ENCODE data around the gene PRKCH. TPM values are rescaled to one million over a fixed set of nuclear protein-coding genes. Genes with fewer than 3 reads are reported as not detected.

Gene PRKCH
- total RNA-seq, 1 experiment from 2014 or later, result 6.8 TPM

- no peak for DNase-seq
- H3K27me3 ChIP-seq, result no peaks in the 10 kb centered on the region
Measured at GRCh38 chr14:61495809-61496208, 174.4 kb downstream of the PRKCH start.

DNA sequence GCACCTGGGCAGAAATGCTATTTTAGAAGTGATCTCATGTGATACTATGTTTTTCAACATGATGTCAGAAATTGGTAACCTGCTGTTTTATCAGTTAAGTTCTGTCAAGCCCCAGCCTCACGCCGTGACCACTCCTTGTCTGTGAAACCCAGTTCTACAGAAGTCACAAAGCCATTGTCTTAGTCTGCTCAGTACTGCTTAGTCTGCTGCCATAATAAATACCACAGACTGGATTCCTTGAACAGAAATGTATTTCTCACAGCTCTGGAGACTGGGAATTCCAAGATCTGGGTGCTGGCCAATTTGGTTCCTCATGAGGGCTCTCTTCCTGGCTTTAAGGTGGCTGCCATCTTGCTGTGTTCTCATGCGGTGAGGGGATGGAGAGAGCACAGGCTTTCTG is 176.9 kb downstream of the PRKCH start:
- no peak for DNase-seq
- no peaks in the 10 kb centered on the region for H3K36me3 ChIP-seq
- no peaks in the 10 kb centered on the region for H3K9me3 ChIP-seq (replicated peaks)
- no peak overlapping the region for H3K4me3 ChIP-seq
- no peaks in the 10 kb centered on the region for H3K27me3 ChIP-seq
- no peak overlapping the region for H3K27ac ChIP-seq
- H3K4me1 ChIP-seq, result no peaks in the 10 kb centered on the region

More at GRCh38 chr14:61495809-61496208, 174.4 kb downstream of the PRKCH start:
- H3K4me3 ChIP-seq, result no peak overlapping the region
- H3K27ac ChIP-seq, result no peak overlapping the region
- H3K4me1 ChIP-seq, result 0 out of 2 replicates have a peak, but pooled peaks cover 3% of the 10 kb centered on the region
- H3K36me3 ChIP-seq, result no peaks in the 10 kb centered on the region
- no peaks in the 10 kb centered on the region for H3K9me3 ChIP-seq (replicated peaks)

DNA sequence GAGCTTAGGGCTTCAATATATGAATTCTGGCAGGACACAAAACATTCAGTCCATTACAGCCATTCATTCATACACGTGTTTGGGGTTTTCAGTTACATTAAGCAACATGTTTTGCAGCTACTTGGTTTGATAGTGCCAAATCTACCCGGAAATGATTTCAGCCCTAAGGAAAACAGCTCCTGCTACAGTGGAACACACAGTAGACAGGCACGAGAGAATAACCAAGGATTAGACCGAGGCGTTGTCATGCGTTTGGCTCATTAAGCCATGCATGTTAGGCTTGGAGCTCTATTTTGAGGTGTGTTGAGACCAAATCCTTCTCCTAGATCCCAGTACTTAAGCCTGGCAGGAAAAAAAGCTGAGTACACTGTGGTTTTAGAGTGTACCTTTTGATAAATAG is 177.4 kb downstream of the PRKCH start:
- DNase-seq, result no peak
- Histone ChIP-seq H3K4me3 (no peak overlapping the region), H3K27me3 (no peaks in the 10 kb centered on the region), H3K36me3 (no peaks in the 10 kb centered on the region), H3K27ac (no peak overlapping the region), H3K9me3 (replicated peaks) (no peaks in the 10 kb centered on the region), H3K4me1 (no peaks in the 10 kb centered on the region)

DNA sequence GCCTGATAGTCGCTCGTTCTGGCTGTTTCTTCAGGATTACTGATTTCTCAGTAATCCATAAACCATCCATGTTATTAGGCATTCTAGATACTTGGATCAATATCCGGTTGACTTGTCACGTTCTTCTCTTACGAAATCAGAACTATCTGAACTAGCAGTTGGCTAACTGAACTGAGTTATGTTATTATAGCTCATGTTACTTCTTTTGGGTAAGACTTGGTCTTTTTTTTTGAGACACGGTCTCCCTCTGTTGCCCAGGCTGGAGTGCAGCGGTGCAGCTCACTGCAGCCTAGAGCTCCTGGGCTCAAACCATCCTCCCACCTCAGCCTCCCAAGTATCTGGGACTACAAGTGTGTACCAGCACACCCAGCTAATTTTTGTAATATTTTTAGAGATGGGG is 178.6 kb downstream of the PRKCH start:
- Histone ChIP-seq H3K9me3 (replicated peaks) (no peaks in the 10 kb centered on the region), H3K27ac (no peak overlapping the region), H3K4me3 (no peak overlapping the region), H3K36me3 (no peaks in the 10 kb centered on the region), H3K27me3 (no peaks in the 10 kb centered on the region), H3K4me1 (no peaks in the 10 kb centered on the region)
- DNase-seq, result no peak

DNA sequence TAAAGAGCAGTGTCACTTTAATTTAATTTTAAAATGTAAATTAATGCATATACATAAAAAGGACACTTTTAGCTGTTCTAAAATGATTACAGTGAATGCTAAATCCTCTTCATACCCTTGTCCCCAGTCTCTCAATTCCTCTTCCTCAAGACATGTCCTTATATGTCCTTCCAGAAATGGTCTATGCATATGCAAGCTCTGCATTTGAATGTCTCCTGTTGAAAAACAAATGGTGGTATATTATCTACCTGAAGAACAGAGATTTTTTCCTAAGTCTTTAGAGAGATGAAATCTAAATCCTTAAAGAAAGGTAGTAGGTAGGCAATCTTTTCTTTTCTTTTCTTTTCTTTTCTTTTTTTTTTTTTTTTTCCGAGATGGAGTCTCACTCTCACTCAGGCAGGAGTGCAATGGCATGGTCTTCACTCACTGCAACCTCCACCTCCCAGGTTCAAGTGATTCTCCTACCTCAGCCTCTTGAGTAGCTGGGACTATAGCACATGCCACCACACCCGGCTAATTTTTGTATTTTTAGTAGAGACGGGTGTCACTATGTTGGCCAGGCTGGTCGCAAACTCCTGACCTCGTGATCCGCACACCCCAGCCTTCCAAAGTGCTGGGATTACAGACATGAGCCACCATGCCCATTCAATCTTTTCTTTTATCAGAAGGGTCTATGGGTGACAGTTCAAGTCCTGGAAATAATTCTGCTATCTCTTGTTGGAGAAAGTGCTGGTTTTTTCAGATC is 180.5 kb downstream of the PRKCH start:
- Histone ChIP-seq H3K36me3 (no peaks in the 10 kb centered on the region), H3K4me1 (no peaks in the 10 kb centered on the region), H3K9me3 (replicated peaks) (no peaks in the 10 kb centered on the region), H3K4me3 (no peak overlapping the region), H3K27ac (no peak overlapping the region), H3K27me3 (no peaks in the 10 kb centered on the region)
- no peak for DNase-seq

- no peaks in the 10 kb centered on the region for H3K36me3 ChIP-seq
- H3K27ac ChIP-seq, result no peak overlapping the region
- no peaks in the 10 kb centered on the region for H3K9me3 ChIP-seq (replicated peaks)
- no peak overlapping the region for H3K4me3 ChIP-seq
- H3K4me1 ChIP-seq, result no peaks in the 10 kb centered on the region
- DNase-seq, result no peak
- H3K27me3 ChIP-seq, result no peaks in the 10 kb centered on the region
Measured at GRCh38 chr14:61502459-61503093, 181.2 kb downstream of the PRKCH start.

DNA sequence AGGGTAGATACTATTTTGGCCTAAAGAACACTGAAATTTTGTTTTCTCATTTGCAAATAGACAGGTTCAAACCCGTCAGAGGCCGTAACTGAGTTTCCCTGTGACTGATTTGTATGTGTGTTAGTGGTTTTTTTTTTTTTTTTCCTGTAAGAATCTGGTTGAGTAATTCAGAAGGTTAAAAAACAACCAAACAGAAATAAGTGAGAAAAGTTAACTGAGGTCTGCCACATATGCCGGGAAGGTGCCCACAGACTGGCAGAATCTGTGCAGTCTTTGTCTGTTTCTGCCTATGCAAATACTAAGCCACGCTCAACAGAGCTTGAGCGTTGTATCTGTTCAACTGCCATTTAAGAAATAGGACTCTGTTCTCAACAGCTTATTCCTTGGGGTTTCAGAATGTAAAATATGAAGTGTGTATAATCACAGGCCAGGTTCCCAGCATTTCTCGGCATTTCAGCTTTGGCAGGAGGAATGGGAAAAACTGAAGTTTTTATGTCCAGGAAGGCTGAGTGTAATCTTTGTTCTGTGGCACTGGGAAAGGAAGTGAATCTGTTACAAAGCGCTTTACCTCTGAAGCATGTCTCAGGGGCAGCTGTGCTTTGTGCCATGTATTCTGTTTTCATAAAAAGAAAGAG is 181.9 kb downstream of the PRKCH start:
- no peak for DNase-seq
- Histone ChIP-seq H3K36me3 (no peaks in the 10 kb centered on the region), H3K27ac (no peak overlapping the region), H3K9me3 (replicated peaks) (no peaks in the 10 kb centered on the region), H3K4me1 (no peaks in the 10 kb centered on the region), H3K27me3 (no peaks in the 10 kb centered on the region), H3K4me3 (no peak overlapping the region)

- Histone ChIP-seq H3K9me3 (replicated peaks) (no peaks in the 10 kb centered on the region), H3K27ac (no peak overlapping the region), H3K4me1 (no peaks in the 10 kb centered on the region), H3K4me3 (no peak overlapping the region), H3K36me3 (no peaks in the 10 kb centered on the region), H3K27me3 (no peaks in the 10 kb centered on the region)
- DNase-seq, result no peak
Measured at GRCh38 chr14:61504901-61505300, 183.5 kb downstream of the PRKCH start.

- DNase-seq, result no peak
- no peak overlapping the region for H3K27ac ChIP-seq
- no peaks in the 10 kb centered on the region for H3K27me3 ChIP-seq
- no peak overlapping the region for H3K4me3 ChIP-seq
- no peaks in the 10 kb centered on the region for H3K9me3 ChIP-seq (replicated peaks)
- no peaks in the 10 kb centered on the region for H3K4me1 ChIP-seq
- H3K36me3 ChIP-seq, result no peaks in the 10 kb centered on the region
Measured at GRCh38 chr14:61505815-61506809, 184.7 kb downstream of the PRKCH start.

DNA sequence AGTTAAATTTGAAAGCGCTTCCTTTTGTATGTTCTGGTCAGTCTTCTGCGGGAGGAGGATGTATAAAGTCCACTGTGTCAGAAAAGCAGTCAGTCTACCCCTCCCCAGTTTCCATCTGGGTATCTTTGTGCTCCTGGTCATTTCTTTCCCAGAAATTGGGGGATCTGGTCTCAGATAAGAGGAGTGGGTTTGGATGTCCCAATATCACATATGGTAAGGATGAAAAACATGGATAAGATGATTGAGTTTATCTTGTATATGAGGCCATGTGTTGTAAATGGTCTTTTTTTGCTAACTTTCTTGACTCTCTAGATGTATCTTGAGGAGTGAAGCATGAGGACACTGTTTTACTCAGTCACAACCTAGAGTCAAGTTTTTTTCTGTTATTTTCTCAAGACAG is 187.1 kb downstream of the PRKCH start:
- H3K9me3 ChIP-seq (replicated peaks), result no peaks in the 10 kb centered on the region
- H3K36me3 ChIP-seq, result no peaks in the 10 kb centered on the region
- no peak overlapping the region for H3K4me3 ChIP-seq
- no peak for DNase-seq
- no peaks in the 10 kb centered on the region for H3K27me3 ChIP-seq
- H3K27ac ChIP-seq, result no peak overlapping the region
- no peaks in the 10 kb centered on the region for H3K4me1 ChIP-seq

DNA sequence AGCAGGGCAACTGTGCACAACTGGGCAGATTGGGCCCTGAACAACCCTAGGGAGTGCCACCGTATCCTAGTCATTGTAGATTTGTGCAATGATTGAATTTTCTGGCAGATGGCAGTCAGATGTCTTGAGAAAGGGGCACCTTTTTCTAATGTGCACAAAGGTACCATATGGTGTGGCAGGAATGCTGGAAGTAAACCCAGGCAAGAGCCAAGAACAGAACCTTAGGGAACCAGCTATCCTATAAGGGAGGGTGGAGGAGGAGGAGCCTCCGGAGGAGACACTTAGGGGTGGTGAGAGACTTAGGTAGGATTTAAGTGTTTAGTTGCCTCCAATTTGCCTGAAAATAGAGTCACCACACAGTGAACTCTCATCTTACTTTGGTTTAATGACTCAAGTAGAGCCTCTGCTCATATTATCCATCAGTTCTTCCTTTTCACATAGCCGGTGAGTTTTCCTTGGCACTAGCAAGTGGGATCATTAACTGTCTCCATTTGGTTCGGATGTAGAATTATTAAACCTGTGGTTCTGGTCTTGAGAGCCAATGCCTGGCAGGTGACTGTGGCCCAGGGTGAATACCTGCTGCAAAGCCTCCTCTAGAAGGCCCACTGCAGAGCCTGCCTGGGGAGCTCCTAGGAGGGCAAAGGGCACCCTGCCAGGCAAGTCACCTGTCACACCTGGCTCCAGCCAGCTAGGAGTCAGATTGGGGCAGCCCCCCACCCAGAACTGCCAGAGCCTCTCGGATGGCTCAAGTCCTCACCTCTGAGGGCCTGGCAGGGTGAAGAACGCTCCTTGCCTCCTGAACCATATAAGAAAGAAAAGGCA is 189.6 kb downstream of the PRKCH start:
- DNase-seq, result no peak
- no peaks in the 10 kb centered on the region for H3K36me3 ChIP-seq
- no peaks in the 10 kb centered on the region for H3K4me1 ChIP-seq
- H3K27me3 ChIP-seq, result no peaks in the 10 kb centered on the region
- no peak overlapping the region for H3K4me3 ChIP-seq
- no peak overlapping the region for H3K27ac ChIP-seq
- no peaks in the 10 kb centered on the region for H3K9me3 ChIP-seq (replicated peaks)

DNA sequence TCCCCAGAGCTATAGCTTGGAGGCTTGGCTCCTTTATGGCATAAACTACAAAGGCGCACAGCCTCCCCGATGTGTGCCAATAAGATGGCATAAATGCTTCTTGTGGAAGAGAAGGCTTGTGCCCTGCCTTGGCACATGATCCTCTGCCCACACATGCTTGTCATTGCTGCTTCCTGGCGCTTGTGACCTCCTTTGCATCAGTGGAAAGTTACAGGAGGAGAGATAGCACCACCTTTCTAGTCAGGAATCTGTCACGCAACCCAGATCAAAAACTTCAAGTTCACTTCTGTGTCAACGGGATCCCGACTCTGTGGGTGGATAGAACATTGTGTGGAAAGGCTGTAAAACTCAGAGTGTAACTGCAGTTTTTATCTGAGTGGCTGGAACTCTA is 190.2 kb downstream of the PRKCH start:
- Histone ChIP-seq H3K4me1 (no peaks in the 10 kb centered on the region), H3K27ac (no peak overlapping the region)
- DNase-seq, result no peak

DNA sequence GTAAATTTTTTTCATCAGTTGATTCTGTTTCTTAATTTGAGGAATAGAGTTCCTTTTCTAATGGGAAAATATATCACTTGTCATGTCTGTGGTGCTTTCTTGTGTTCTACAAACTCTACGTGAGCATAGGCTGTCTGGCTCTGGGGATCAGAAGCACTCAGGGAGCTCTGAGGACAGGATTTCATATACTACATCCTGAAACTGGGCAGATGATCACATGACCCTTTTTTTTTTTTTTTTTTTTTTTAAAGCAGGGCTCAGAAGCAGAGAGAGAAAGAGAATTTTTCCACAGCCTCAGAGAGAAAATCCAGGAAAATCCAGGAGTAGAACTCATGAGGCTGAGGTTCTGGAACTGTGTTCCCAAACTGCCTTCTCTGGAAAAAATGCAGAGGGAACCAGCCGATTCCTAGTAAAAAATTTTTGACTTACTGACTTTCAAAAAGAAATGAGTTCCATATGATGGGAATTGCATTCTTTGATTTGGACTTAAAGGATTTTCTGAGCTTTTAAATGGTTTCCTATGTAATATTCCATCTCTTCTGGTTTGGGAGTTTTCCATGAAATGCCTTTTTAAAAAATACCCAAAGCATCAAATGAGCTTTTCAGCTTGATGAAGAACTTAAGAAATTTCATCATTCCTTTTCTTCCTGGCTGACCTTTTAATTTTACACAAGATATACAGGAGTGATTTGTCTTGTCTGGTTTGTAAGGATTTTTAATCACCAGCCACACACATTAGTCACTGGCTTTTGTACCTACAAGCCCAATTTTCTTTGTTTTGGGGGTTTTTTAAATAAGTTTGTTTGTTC is 190.9 kb downstream of the PRKCH start:
- no peak for DNase-seq
- Histone ChIP-seq H3K9me3 (replicated peaks) (no peaks in the 10 kb centered on the region), H3K4me3 (no peak overlapping the region), H3K36me3 (no peaks in the 10 kb centered on the region), H3K4me1 (no peaks in the 10 kb centered on the region), H3K27me3 (no peaks in the 10 kb centered on the region), H3K27ac (no peak overlapping the region)

More for the DNA sequence above, 190.2 kb downstream of the PRKCH start:
- Histone ChIP-seq H3K4me3 (no peak overlapping the region), H3K27me3 (no peaks in the 10 kb centered on the region), H3K36me3 (no peaks in the 10 kb centered on the region), H3K9me3 (replicated peaks) (no peaks in the 10 kb centered on the region)

All from SJCRH30 (cell line).